SK-N-SH (cell line): ENCODE data around the gene HSPA4L.

ENCODE experiments used
- CHD2 ChIP-seq: fragments of 150-350 bp; IDR thresholded peaks from 2 replicates; pipeline ENCODE4 v1.6.1; 2018; ENCODE audit warnings: low read length; ENCODE audit not compliant: partially characterized antibody
- CTCF ChIP-seq: fragments of 200-600 bp; sonication (generic); IDR thresholded peaks from 2 replicates; pipeline ENCODE4 v1.6.1; 2017; ENCODE audit warnings: antibody characterized with exemption, mild to moderate bottlenecking, moderate library complexity
- EP300 ChIP-seq, 2 experiments: IDR thresholded peaks; 2 replicates each; pipeline versions ENCODE4 v1.4.0 to v1.6.1; 2012; ENCODE audit warnings: borderline replicate concordance in 1 of 2, low read depth in 1 of 2, low read length in 1 of 2
- FOXJ3 ChIP-seq: sonication (generic); formaldehyde crosslinking; IDR thresholded peaks from 2 replicates; pipeline ENCODE4 v1.5.1; 2020; ENCODE audit warnings: mild to moderate bottlenecking, missing genetic modification reagents
- JUND ChIP-seq: IDR thresholded peaks from 2 replicates; pipeline ENCODE4 v1.4.0; 2012
- MXI1 ChIP-seq: IDR thresholded peaks from 2 replicates; pipeline ENCODE4 v1.6.1; 2012; ENCODE audit warnings: mild to moderate bottlenecking, low read depth, low read length, improper control_type of control experiment
- PBX3 ChIP-seq: IDR thresholded peaks from 2 replicates; pipeline ENCODE4; 2012
- POLR2AphosphoS5 ChIP-seq: IDR thresholded peaks from 2 replicates; pipeline ENCODE4 v1.6.1; 2012; ENCODE audit warnings: low read depth, low read length
- RCOR1 ChIP-seq: fragments of 150-350 bp; IDR thresholded peaks from 2 replicates; pipeline ENCODE4 v1.6.1; 2017; ENCODE audit warnings: antibody characterized with exemption, low read length
- SIN3A ChIP-seq: IDR thresholded peaks from 2 replicates; pipeline ENCODE4 v1.6.1; 2012; ENCODE audit warnings: low read depth, mild to moderate bottlenecking, low read length, moderate library complexity, borderline replicate concordance
- YY1 ChIP-seq: IDR thresholded peaks from 2 replicates; pipeline ENCODE4 v1.4.0; 2012; ENCODE audit warnings: low read depth, mild to moderate bottlenecking
- TF ChIP-seq, protein P1 (sequence below): IDR thresholded peaks from 2 replicates; pipeline ENCODE4 v1.4.0; 2012; ENCODE audit warnings: low read depth

GRCh38 chr4:127832585-127832984 lies 50.5 kb downstream of the HSPA4L start:
- TF ChIP-seq CHD2 (no peak), CTCF (no peak), YY1 (no peak), MXI1 (no peak), EP300 (IDR thresholded peaks at IDR 0.05; ENCODE audit: borderline replicate concordance in 1 of 2, low read depth in 1 of 2, low read length in 1 of 2) (no peak), FOXJ3 (no peak), SIN3A (no peak), PBX3 (no peak), JUND (no peak), RCOR1 (no peak), POLR2AphosphoS5 (no peak)
- TF ChIP-seq, protein P1, sequence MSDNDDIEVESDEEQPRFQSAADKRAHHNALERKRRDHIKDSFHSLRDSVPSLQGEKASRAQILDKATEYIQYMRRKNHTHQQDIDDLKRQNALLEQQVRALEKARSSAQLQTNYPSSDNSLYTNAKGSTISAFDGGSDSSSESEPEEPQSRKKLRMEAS, result no peak
